ENCODE measurements around the gene EGLN2. TPM values are rescaled to one million over a fixed set of nuclear protein-coding genes. Genes with fewer than 3 reads are reported as not detected.

EGLN2 gene
- polyA plus RNA-seq, 1 of the 3 experiments (the other 2 are of a cell fraction) = 43.0 TPM

GRCh38 chr19:40807147-40808020 lies 8.4 kb downstream of the EGLN2 start:
- peaks cover 27 to 45% of the 10 kb centered on the region in 2 experiments for H3K36me3 ChIP-seq (replicated peaks in 1 of 2; ENCODE audit: control insufficient read depth in 1 of 2, insufficient read depth in 2 of 2, low read length in 1 of 2)
- no peak for DNase-seq
- ChIA-PET POLR2A (interaction anchor here (0.7 to 1.4 kb wide), 3 partner anchors 9 to 91 kb away, joined by 3 to 6 read pairs (median 4); partner anchors contain the start of genes COQ8B and EGLN2), CTCF (interaction anchor here (0.6 to 5.4 kb wide), 19 partner anchors 9 to 179 kb away, joined by 3 to 54 read pairs (median 4); partner anchors contain the start of genes ACTMAP, EGLN2, MIA and RAB4B)
- WGBS (ENCODE audit: low lambda C conversion rate) = 86% methylated on average over 13 of the region's 18 CpGs
- TF ChIP-seq CTCF (IDR thresholded peaks at IDR 0.05) (peak; percentile 41), NRF1 (IDR thresholded peaks at IDR 0.05; ENCODE audit: low read depth, low read length) (no peak)
- H3K4me2 ChIP-seq = peak overlapping the region; percentile 75; the same call in 1 of the 2 replicates
- H3K9me3 ChIP-seq = no peaks in the 10 kb centered on the region
- H3K4me3 ChIP-seq (ENCODE audit: low read depth in 2 of 2, low read length in 1 of 2) = peak overlapping the region in 1 of 2 experiments; percentile 45; a peak in 1 of 4 replicates
- H3K27me3 ChIP-seq (ENCODE audit: insufficient read depth) = no peaks in the 10 kb centered on the region
- peak overlapping the region; percentile 53 to 78; a peak in 2 of 4 replicates for H3K27ac ChIP-seq (ENCODE audit: low read depth in 2 of 2, low read length in 1 of 2)
- H3K9me2 ChIP-seq = no peaks in the 10 kb centered on the region
- peaks cover 72% of the 10 kb centered on the region for H3K79me2 ChIP-seq (ENCODE audit: insufficient read depth)
- no peak overlapping the region for H2AFZ ChIP-seq (ENCODE audit: low read depth)
- H3F3A ChIP-seq (replicated peaks; ENCODE audit: insufficient read depth) = peaks cover 18% of the 10 kb centered on the region
- H3K9ac ChIP-seq = no peak overlapping the region
- peaks cover 21 to 55% of the 10 kb centered on the region in 2 experiments; a peak in 3 of 4 replicates for H3K4me1 ChIP-seq (ENCODE audit: control insufficient read depth in 1 of 2, insufficient read depth in 2 of 2, low read depth in 1 of 2, low read length in 1 of 2)
- peaks cover 74% of the 10 kb centered on the region for H4K20me1 ChIP-seq (ENCODE audit: insufficient read depth)

GRCh38 chr19:40808021-40808325 lies 9.0 kb downstream of the EGLN2 start:
- WGBS (ENCODE audit: low lambda C conversion rate) = 89% methylated on average over 2 of the region's 2 CpGs
- peaks cover 22% of the 10 kb centered on the region for H3F3A ChIP-seq (replicated peaks; ENCODE audit: insufficient read depth)
- no peak overlapping the region for H3K9ac ChIP-seq
- peaks cover 68% of the 10 kb centered on the region for H4K20me1 ChIP-seq (ENCODE audit: insufficient read depth)
- H3K9me2 ChIP-seq = no peaks in the 10 kb centered on the region
- peaks cover 66% of the 10 kb centered on the region for H3K79me2 ChIP-seq (ENCODE audit: insufficient read depth)
- TF ChIP-seq TAF1 (IDR thresholded peaks at IDR 0.05; ENCODE audit: borderline replicate concordance, low read depth, low read length) (no peak), NFIC (IDR thresholded peaks at IDR 0.05; ENCODE audit: borderline replicate concordance) (no peak), FOSL2 (IDR thresholded peaks at IDR 0.05; ENCODE audit: borderline replicate concordance, low read depth) (no peak)
- no peak overlapping the region for H3K4me3 ChIP-seq (ENCODE audit: low read depth in 2 of 2, low read length in 1 of 2)
- peaks cover 18 to 50% of the 10 kb centered on the region in 2 experiments; a peak in 3 of 4 replicates for H3K4me1 ChIP-seq (ENCODE audit: control insufficient read depth in 1 of 2, insufficient read depth in 2 of 2, low read depth in 1 of 2, low read length in 1 of 2)
- no peaks in the 10 kb centered on the region for H3K27me3 ChIP-seq (ENCODE audit: insufficient read depth)
- H3K9me3 ChIP-seq = no peaks in the 10 kb centered on the region
- peaks cover 24 to 41% of the 10 kb centered on the region in 2 experiments for H3K36me3 ChIP-seq (replicated peaks in 1 of 2; ENCODE audit: control insufficient read depth in 1 of 2, insufficient read depth in 2 of 2, low read length in 1 of 2)
- POLR2A ChIA-PET = no interaction called here
- DNase-seq = no peak
- H3K4me2 ChIP-seq = no peak overlapping the region
- CTCF ChIA-PET = interaction anchor here (1.5 to 5.4 kb wide), 4 partner anchors 11 to 146 kb away, joined by 3 to 54 read pairs (median 31); partner anchors contain the start of genes ACTMAP and SNRPA
- H2AFZ ChIP-seq (ENCODE audit: low read depth) = no peak overlapping the region
- no peak overlapping the region; a peak in 1 of 4 replicates for H3K27ac ChIP-seq (ENCODE audit: low read depth in 2 of 2, low read length in 1 of 2)

- DNase-seq = no peak
- CTCF ChIA-PET = interaction anchor here (1.5 to 5.4 kb wide), 3 partner anchors 10 to 146 kb away, joined by 3 to 54 read pairs (median 44); no protein-coding TSS in a partner anchor
- Histone ChIP-seq H3K36me3 (replicated peaks in 1 of 2; ENCODE audit: control insufficient read depth in 1 of 2, insufficient read depth in 2 of 2, low read length in 1 of 2) (peaks cover 19 to 40% of the 10 kb centered on the region in 2 experiments), H3K27ac (ENCODE audit: low read depth in 2 of 2, low read length in 1 of 2) (no peak overlapping the region), H3K9me3 (no peaks in the 10 kb centered on the region), H2AFZ (ENCODE audit: low read depth) (no peak overlapping the region), H3K9me2 (no peaks in the 10 kb centered on the region), H3F3A (replicated peaks; ENCODE audit: insufficient read depth) (peaks cover 22% of the 10 kb centered on the region), H3K4me3 (ENCODE audit: low read depth in 2 of 2, low read length in 1 of 2) (no peak overlapping the region), H3K9ac (no peak overlapping the region), H3K27me3 (ENCODE audit: insufficient read depth) (no peaks in the 10 kb centered on the region), H3K79me2 (ENCODE audit: insufficient read depth) (peaks cover 61% of the 10 kb centered on the region), H3K4me1 (ENCODE audit: control insufficient read depth in 1 of 2, insufficient read depth in 2 of 2, low read depth in 1 of 2, low read length in 1 of 2) (peaks cover 15 to 48% of the 10 kb centered on the region in 2 experiments; a peak in 3 of 4 replicates), H4K20me1 (ENCODE audit: insufficient read depth) (peaks cover 63% of the 10 kb centered on the region), H3K4me2 (no peak overlapping the region)
- POLR2A ChIA-PET = no interaction called here
- WGBS (ENCODE audit: low lambda C conversion rate) = 93% methylated on average over 2 of the region's 5 CpGs
- TF ChIP-seq REST (IDR thresholded peaks at IDR 0.05; ENCODE audit: low read depth, low read length) (no peak), FOXJ3 (CRISPR knock-in tag; IDR thresholded peaks at IDR 0.05) (no peak), IRF3 (IDR thresholded peaks at IDR 0.05; ENCODE audit: low read depth, low read length) (no peak), RXRA (IDR thresholded peaks at IDR 0.05; ENCODE audit: borderline replicate concordance, low read depth) (no peak), RAD21 (IDR thresholded peaks at IDR 0.05; ENCODE audit: low read length) (no peak), GABPA (IDR thresholded peaks at IDR 0.05; ENCODE audit: low read depth) (no peak)
Measured at GRCh38 chr19:40808497-40808896, 9.5 kb downstream of the EGLN2 start.
